Umbilical cord (tissue), 2 donors: ENCODE measurements around the gene GPC6. TPM values are rescaled to one million over a fixed set of nuclear protein-coding genes. Genes with fewer than 3 reads are reported as not detected.

ENCODE experiments used
- DNase-seq: peaks from one replicate; pipeline ENCODE4 v3.0.0-alpha.2; 2015; ENCODE audit warnings: low spot score
- total RNA-seq: library from RNA; depleted of rRNA; stranded (reverse); fragments of >200 nt; gene quantifications from one replicate; pipeline ENCODE4 v1.2.3, GENCODE V29; 2014; ENCODE audit warnings: low replicate concordance; ENCODE audit not compliant: insufficient read depth

The GPC6 gene
- total RNA-seq, 1 donor from 2014 or later: 37.6 TPM

DNA sequence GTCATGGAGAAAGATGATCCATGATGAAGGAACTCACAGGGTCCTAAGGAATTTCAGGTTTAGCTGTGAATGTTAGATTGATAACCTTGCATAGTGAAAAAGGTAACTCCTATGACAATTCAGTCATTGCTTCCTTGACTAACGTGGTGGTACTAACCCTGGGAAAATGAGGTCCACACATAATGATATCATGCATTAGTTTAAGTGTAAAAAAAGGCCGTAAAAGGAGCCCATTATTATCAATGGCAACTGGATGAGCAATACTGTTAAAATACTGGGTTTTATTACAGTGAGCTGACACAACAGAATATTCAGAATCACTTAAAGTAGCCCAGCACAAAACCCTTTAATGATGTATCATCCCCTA lies 737.5 kb downstream of the GPC6 start:
- DNase-seq: no peak

DNA sequence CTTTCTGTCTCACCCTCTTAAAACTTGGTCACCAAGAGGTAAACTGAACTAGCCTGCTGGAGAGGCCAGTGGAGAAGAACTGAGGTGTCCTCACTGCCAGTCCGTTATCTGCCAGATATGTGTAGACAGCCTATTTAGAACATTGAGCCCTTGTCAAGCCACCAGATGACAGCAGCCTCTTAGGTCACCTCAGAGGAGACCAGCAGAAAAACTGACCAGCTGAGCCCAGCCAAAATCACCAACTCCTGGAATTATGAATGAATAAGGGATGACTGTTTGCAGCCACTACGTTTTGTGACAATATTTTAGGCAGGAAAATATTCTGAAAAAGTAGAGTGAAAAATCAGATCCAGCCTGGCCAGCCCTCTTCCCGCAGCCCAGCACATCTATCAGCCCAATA lies 739.0 kb downstream of the GPC6 start:
- DNase-seq: no peak

DNA sequence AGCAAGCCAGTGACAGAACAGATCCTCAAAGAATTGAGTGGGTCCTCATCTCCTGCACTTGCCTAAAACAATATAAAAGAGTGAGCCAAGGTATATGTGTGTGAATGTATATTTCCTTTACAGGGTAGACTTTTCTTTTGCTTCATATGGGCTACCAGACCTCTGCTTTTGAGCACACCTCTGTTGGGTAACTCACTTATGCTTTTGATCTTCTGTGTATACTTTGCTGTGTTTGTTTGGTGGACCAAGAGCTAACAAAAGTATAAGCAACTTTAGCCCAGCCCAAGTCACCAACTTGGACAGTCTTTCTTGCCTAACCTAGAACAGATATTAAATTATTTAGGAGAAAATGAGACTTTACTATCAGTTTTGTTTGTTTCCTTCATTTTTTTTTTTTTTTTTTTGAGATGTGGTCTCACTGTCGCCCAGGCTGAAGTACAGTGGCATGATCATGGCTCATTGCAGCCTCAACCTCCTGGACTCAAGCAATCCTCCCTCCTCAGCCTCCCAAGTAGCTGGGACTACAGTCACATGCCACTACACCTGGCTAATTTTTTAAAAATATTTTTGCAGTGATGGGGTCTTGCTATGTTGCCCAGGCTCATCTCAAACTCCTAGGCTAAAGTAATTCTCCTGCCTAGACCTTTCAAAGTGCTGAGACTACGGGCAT lies 739.8 kb downstream of the GPC6 start:
- no peak for DNase-seq

DNA sequence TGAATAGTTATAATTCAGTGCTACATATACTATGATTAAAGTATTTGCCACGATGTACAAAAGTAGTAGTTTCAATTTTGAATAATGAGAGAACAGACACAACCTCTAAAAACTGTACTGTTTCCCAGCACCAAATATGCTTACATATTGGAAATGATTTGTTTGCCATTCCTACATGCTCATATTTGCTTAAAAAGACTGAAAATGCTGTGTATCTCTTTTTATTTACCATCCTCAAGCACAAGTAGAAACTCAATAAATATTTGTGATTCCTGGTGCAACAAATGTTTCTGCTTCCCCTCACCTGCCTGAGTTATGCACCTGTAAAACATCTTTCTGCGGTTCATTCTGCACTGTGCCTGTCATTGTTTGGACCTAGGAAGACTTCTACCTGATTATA lies 740.7 kb downstream of the GPC6 start:
- DNase-seq: no peak

DNA sequence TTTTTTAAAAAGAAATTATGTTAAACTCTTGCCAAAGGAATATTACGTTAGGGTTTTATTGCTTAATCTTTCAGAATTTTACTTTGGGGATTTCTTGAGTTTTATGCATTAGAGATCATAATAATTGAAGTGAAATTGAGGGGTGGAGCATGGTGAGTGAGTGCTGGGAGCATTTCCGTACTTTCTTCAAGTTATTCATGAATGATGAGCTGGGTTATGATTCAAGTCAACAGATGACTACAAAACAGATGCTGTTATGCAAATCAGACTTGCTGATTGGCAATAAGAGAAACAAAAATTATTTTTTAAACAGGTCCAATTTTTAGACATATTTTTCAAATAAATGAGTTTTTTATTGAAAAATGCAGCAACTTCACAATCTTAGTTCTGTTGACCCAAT lies 748.6 kb downstream of the GPC6 start:
- DNase-seq: no peak

DNA sequence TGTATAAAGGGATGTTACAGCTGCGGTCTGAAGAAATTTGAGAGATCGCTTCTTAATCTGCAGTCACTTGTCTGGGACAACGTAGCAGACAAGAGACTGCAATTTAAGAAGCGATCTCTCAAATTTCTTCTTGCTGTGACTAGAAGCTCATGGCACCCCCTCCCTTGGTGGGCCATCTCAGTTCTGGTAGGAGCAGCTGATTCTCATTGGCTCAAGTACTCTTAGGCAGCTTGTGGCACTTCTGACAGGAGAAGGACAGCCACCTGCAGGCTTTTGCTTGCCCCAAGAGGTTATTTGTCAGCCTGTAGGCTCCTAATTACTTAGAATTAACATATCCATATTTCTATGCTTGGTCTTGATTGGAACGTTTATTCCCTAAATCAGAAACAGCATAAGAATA lies 749.9 kb downstream of the GPC6 start:
- no peak for DNase-seq

DNA sequence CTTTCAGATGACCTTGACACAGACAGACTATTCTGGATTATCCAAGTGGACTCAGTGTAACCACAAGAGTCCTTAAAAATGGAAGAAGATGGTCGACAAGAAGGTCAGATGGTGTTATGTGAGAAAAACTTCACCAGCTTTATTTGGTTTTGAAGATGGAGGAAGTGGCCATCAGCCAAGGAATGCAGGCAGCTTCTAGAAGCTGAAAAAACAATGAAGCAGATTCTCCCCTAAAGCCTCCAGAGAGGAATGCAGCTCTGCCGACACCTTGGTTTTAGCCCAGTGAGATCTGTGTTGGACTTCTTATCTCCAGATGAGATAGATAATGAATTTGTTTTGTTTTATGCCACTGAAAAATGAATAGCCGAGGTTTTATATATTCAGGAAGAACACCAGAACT lies 751.4 kb downstream of the GPC6 start:
- no peak for DNase-seq

DNA sequence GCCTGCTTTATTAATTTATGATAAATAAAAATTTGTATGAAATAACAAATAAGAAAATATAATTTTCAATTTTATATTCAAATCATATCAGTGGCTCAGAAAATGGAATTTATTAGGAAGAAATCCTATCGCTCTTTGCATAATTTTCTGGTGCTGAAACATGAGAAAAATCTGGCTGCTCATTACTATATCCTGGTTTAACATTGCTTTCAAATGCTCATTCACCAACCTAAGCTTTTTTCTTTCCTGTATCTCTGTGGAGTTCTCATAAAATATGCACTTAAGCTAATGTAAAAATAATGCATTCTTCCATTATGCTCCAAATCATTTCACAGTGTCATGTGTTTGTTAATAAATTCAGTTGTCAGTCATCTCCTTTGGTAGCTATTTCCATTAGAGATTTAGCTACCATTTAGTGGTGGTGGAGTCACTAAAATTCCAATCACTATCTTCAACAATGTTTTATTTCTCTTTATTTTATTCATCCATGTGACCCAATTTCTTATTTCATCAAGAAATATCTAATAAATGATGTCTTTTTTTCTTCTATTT lies 754.9 kb downstream of the GPC6 start:
- DNase-seq: peak; percentile 50

DNA sequence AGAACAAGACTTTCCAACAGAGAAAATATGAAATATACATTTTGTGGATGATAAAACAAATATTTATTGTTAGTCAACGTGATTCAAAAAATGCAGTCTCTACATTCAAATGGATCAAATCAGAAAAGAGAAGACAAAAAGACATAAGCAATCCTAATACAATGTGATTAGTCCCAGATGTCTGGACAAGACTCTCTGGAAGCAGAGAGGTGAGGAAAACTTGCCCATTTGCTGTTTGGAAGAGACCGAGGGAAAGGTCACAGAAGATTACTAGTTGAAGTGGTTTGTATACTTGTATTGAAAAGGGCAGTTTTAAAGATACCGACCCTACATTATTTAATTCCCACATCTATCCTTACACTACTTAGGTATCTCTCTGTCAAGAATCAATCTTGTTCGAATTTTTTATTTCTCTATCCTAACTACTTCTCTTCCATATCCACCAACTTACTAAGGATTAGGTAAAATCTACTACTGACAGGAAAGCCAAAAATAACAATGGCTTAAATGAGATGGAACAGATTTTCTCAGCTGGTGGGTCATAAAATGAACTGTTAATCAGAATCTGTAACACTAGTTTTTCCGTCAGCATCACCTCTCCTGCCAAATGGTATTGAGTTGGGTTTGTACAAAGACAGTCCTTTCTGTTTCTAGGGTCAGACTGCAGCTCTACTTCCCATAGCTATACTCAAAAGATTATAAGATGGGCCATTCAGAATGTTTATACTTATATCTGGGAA lies 755.7 kb downstream of the GPC6 start:
- DNase-seq: no peak

DNA sequence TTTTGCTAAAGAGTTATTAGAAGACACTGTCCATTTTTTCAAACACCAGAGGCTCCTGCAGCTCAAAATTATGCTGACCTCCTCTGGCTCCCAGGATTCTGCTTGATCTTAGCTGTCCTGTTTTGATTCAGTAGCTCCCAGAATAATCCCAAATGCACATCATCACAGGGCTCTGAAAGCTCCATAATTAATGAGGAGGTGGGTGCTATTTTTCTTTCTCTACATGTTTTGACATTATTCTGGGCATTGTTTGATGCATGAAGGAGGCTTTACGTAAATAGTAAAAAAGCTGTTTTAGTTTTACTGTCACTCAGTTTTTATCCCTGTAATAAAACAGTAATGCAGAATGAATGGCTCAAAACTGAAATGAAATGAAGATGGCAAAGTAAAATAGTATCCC lies 757.4 kb downstream of the GPC6 start:
- peak; percentile 55 for DNase-seq

DNA sequence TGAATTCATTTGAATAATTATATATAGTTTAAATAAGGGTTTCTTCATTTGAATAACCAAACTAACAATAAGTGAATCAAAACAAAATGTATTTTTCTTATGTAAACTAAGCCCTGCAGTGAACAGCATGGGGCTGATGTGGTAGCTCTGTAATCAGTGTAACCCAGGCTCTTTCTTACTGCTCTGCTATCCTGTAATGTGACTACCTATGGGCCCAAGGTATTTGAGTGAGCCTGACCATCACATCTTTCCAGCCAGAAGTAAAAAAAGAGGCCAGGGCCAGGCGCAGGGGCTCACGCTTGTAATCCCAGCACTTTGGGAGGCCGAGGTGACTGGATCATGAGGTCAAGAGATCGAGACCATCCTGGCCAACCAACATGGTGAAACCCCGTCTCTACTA lies 758.3 kb downstream of the GPC6 start:
- DNase-seq: no peak

DNA sequence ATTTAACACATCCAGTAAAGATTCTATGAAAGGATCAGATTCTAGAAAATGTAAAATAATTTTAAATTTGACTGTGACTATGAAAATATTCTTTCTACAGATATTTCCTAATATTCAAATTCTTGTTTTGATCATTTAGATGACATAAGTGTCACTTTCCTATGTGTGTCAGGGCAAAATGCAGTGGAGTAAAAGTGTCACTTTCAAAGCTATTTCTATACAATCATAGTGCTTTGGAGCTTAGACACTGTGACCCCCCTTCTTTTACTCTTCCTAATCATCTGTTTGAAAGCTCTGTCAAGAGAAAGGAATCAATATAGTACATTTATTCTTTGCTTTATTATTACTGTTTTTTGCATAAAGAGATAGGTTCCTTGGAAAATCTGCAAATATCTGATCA lies 760.9 kb downstream of the GPC6 start:
- DNase-seq: no peak

DNA sequence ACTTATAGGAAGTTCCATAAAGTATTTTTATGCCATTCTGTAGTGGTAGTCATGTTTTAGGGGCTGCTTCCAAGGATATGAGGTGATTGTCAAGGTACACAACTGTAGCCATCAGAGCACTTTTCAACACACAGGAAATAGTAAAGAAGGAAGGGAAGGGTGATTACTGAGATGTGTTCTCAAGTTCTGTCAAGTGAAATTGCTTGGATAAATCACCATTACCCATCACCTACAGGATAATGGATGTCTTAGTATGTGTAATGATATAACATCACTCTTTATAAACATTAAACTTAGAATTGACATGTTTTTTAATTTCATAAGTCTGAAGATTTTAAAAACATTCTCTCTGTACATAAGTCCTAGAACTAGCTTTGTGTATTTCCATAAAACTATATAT lies 765.0 kb downstream of the GPC6 start:
- no peak for DNase-seq

DNA sequence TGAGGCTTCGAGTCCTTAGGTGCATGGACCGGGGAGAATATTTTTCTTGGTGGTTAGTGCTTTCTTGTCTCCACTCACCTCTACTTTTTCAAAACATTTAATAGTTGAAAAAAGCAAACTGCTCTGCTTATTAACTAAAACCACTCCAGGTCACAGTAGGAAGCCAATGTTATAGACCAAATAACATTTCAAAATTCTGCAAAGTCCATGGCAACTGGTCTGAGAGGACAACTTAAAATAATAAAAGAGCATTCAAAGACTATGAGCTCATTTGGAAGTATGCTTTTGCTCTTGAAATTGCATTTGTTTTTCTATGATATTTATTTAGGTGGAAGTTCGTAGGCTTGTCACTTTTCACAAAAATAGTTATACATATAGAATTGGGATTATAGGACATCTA lies 769.9 kb downstream of the GPC6 start:
- DNase-seq: no peak

DNA sequence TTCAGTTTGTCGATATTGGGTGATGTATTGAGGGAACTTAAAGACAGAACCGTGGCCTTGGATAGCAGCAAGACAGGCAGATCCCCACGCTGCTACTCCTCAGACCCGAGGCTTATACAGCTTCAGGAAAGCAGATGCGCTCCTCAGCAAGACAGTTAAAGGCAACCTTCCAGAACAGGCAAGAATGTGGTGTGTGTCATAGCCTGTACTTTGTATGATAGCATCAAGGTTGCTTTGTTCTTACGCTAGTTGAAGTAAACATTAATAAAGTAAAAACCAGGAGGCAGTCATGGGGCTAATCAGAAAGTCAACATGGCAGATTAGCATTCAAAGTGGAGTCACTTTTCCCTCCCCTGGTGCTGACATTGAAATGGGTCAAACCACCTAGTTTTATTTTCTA lies 779.7 kb downstream of the GPC6 start:
- peak; percentile 85 for DNase-seq

DNA sequence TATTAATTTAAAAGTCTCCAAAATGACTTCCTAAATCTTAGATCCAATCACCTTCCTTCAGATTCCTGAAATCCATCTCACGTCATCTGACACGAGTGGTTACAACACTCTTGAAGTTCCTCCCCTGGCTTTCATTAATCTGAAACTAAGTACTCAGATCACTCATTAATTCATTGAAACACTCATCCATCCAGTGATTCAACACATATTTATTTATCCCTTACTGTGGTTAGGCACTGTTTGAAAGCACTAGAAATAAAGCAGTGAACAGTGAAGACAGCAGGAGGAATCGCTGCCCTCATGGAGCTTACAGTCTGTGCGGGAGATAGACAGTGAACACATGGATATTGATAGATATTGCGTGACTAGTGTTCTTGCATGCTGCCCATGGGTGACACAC lies 780.5 kb downstream of the GPC6 start:
- no peak for DNase-seq

DNA sequence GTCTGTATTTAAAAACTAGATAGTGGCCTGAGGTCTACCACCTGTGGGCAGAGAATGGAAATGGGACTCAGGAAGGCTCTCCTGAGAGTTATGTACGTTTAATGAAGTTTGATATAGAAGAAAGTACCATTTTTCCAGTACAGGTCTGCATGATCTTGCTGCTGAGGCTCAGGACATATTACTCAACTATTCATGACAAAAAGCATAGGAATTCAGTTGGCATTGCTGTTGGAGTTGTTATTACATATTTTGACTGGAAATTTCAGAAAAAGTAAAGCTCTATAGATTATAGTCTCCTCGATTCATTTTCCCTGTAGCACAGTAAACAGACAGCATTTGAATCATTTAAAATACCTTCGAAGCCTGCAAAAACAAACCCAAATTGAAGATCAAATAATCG lies 783.1 kb downstream of the GPC6 start:
- peak; percentile 77 for DNase-seq

DNA sequence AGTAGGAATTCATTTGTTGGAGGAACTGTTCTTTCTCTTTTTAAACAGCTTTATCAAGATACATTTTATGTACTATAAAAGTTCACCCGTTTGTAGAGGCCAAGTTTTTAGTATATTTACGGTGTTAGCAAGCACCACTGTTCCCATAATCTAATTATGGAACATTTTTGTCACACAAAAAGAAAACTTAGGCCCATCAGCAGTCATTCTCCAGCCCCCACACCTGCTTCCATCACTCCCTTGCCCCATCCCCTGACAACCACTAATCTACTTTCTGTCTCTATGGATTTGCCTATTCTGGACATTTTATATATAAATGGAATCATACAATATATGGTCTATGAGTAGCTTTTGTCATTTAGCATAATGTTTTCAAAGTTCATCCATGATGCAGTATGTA lies 787.9 kb downstream of the GPC6 start:
- no peak for DNase-seq

DNA sequence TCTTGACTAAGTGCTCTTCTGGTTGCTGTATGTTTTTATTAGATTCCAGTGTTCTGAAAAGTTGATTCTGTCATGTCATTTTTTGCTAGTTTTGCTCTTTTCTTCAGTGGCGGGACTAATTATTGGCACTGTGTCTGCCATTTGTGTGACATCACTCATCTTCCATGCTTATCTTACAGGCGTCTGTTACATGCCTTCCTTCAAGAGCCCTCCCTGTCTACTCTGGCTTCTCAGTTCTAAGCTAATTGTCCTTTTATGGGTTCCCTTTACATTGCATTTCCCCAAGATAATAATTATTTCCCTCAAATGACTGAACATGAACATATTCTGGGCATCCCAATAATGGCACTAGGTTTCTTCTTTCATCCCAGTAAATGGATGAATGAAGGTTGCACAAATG lies 793.8 kb downstream of the GPC6 start:
- no peak for DNase-seq

DNA sequence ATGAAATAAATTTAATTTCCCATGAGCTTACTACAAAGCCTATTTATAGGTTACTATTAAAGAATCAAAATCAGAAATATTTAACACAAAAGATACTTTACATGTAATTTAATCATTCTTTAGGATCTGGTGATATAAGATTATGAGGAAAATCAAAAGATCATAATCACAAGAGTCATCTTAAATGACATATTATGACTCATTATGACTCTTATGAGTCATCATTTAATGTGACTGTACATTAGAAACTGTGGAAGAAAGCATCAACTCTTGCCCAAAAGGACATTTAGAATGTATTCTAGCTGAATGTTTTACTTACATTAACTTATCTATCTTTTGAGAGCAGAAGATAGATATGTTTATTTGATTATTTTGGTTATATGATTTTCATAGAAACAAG lies 794.2 kb downstream of the GPC6 start:
- no peak for DNase-seq

DNA sequence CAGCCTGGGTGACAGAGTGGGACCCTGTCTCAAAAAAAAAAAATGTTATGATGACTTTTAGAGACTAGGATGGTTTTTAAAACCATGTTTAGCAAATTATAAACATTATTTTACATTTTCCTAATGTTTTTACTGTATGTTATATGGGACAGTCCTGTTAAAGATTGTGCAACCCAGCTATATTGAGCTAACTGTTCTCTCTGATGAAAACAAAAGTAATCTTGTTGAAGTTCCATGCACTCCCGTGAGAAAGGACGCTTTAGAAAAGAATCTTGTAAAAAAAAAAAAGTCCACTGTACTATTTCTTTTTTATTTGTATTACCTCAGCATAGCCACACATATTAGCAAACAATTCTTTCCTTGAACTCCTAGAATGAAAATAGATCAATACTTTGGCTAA lies 801.6 kb downstream of the GPC6 start:
- DNase-seq: no peak

DNA sequence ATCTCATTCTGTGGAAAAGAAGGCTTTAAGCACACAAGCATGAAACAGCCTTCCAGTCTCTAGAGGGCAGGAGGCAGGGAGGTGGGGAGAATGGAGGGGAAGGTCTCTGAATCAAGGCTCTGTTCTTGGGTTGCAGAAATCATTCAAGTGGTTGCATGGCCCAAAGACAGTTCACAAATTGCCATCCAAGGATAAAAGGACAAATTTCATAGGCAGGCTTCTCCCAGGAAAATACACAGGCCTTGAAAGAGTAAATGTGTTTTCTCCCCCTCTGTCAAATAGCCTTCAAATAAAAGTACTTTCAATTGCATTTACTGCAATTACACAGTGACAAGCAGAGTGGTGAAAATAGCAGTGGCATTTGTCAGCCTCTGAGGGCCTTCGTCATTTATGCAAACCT lies 802.0 kb downstream of the GPC6 start:
- DNase-seq: no peak

DNA sequence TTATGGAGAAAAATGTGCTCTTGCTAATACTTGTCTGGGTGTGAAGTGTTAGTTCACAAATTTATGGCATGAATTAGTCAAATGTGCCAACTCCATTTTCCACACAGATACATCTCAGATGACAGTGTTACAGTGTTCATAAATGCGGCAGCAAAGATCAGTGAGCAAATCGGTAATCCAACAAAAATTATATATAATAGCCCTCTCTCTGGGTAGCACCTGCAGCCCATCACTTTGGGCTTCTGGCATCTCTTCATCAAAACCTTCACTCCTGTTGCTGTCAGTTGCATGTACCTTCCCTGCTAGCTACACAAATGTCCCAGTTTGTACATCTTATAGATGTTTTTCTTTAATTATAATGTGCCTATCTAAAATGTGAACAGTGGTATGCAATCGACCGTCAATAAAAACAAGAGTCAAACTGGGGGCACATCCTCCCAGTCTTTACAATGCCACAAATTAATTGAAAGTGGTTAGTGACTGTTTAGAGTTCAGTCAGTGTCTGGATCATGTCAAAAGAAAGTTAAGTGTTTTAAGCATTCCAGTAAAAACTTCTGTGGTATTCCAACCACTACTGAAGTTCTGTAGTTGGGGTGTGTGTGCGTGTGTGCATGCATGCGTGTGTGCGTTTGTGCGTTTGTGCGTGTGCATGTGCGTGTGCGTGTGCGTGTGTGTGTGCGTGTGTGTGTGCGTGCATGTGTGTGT lies 804.0 kb downstream of the GPC6 start:
- peak; percentile 71 for DNase-seq
